ENCODE measurements around the gene CRYL1.

CRYL1 gene

GRCh38 chr13:20359335-20359734 is 166.3 kb downstream of the CRYL1 start:
- H3K27ac ChIP-seq, result peak overlapping the region; percentile 81

GRCh38 chr13:20358022-20358421 is 167.6 kb downstream of the CRYL1 start:
- no peak for DNase-seq (ENCODE audit: low read depth, low spot score)
- H3K27ac ChIP-seq, result no peak overlapping the region

More at GRCh38 chr13:20359335-20359734, 166.3 kb downstream of the CRYL1 start:
- DNase-seq (ENCODE audit: low read depth, low spot score), result peak; percentile 99

GRCh38 chr13:20356444-20356843 is 169.2 kb downstream of the CRYL1 start:
- DNase-seq (ENCODE audit: low read depth, low spot score), result no peak
- no peak overlapping the region for H3K27ac ChIP-seq

- DNase-seq (ENCODE audit: low read depth, low spot score), result peak; percentile 57
- no peak overlapping the region for H3K27ac ChIP-seq
Measured at GRCh38 chr13:20354722-20355121, 170.9 kb downstream of the CRYL1 start.

- H3K27ac ChIP-seq, result no peak overlapping the region
- no peak for DNase-seq (ENCODE audit: low read depth, low spot score)
Measured at GRCh38 chr13:20353973-20354372, 171.7 kb downstream of the CRYL1 start.

Measured in epithelial cell of prostate (primary cell).